SU-DHL-6 (cell line): ENCODE measurements around the gene EVC2.

Source experiments
- EZH2phosphoT487 ChIP-seq: fragments of 200-600 bp; sonication (generic), shearing (Covaris generic); conservative IDR thresholded peaks from 2 replicates; pipeline ENCODE4 v1.6.1; 2018; ENCODE audit warnings: mild to moderate bottlenecking, antibody characterized with exemption, low read length, moderate library complexity, mixed read lengths
- TF ChIP-seq, protein P1 (sequence below): fragments of 200-600 bp; sonication (generic); IDR thresholded peaks from one replicate; pipeline ENCODE4 v1.5.1; 2017; ENCODE audit warnings: antibody characterized with exemption, mild to moderate bottlenecking, low read length, moderate library complexity; ENCODE audit not compliant: insufficient read depth, poor library complexity, severe bottlenecking

DNA sequence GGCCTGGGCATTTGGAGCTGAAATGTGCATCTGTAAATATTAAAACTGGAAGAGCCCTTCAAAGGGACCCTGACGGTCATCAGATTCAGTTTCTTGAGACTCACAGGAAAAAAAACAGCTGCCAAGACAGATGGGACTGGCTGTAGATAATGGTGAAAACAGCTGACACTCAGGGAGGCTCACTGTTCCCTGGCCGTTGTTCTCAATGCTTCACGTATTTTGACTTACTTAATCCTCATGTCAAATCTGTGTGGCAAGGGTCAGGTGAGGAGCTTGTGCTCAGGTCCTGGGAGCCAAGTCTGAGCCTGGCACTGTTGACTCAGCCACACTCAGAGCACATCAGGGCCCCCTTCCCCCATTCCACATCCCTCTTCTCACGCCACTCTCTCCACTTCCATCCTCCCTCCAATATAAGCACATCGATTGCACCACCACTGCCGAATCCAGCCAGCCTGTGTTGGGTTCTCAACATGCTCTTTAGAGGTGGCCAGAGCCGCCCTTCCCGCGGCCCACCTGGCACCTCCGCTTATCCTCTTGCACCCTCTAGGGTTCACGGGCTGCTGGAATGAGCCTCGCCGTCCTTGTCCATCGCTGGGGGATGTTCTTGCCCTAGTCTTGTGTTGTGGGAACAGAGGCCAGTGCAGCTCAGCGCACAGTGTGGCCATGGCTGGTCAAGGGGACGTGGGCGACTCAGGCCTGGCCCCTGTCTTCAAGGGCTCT, 42.7 kb upstream of the EVC2 start:
- TF ChIP-seq, protein P1, sequence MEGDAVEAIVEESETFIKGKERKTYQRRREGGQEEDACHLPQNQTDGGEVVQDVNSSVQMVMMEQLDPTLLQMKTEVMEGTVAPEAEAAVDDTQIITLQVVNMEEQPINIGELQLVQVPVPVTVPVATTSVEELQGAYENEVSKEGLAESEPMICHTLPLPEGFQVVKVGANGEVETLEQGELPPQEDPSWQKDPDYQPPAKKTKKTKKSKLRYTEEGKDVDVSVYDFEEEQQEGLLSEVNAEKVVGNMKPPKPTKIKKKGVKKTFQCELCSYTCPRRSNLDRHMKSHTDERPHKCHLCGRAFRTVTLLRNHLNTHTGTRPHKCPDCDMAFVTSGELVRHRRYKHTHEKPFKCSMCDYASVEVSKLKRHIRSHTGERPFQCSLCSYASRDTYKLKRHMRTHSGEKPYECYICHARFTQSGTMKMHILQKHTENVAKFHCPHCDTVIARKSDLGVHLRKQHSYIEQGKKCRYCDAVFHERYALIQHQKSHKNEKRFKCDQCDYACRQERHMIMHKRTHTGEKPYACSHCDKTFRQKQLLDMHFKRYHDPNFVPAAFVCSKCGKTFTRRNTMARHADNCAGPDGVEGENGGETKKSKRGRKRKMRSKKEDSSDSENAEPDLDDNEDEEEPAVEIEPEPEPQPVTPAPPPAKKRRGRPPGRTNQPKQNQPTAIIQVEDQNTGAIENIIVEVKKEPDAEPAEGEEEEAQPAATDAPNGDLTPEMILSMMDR = no peak
- no peak for TF ChIP-seq EZH2phosphoT487
